ENCODE results near the gene NR4A2.

Gene NR4A2

DNA sequence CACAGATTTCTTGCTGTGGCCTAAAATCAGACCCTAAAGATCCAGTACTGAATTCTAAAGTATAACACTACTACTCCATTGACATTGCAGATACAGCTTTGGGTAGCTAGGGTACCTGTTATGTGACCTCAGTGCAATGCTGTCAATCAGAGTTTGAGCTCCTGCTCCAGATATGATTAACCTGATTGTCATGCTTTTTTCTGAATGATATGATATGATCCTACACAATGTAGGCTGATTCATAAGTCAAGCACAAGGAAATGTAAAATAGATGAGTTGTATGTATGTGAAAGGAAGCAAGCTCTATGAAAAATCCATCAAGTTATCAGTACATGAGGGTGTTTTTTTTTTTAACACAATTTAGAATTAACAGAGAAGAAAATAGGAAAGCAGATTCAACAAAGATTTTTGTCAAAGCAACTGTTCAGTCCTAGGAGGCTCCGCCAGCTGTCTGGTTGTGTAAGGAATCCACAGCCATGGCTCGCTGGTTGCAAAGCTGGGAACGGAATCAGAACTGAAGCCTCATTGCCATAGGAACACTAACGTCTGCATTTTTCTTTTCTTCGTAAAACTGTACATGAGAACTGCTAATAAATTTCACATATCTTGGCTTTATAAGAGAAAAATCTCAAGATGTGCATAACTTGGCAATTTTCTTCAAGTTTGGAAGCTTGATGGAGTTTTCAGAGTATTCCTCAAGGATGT, 52.9 kb downstream of the NR4A2 start:
- no peak overlapping the region for H3K4me3 ChIP-seq (replicated peaks; ENCODE audit: low read depth, low read length)
- TF ChIP-seq, protein P1, sequence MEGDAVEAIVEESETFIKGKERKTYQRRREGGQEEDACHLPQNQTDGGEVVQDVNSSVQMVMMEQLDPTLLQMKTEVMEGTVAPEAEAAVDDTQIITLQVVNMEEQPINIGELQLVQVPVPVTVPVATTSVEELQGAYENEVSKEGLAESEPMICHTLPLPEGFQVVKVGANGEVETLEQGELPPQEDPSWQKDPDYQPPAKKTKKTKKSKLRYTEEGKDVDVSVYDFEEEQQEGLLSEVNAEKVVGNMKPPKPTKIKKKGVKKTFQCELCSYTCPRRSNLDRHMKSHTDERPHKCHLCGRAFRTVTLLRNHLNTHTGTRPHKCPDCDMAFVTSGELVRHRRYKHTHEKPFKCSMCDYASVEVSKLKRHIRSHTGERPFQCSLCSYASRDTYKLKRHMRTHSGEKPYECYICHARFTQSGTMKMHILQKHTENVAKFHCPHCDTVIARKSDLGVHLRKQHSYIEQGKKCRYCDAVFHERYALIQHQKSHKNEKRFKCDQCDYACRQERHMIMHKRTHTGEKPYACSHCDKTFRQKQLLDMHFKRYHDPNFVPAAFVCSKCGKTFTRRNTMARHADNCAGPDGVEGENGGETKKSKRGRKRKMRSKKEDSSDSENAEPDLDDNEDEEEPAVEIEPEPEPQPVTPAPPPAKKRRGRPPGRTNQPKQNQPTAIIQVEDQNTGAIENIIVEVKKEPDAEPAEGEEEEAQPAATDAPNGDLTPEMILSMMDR (IDR thresholded peaks at IDR 0.05; ENCODE audit: low read length, missing control alignments) = no peak
- DNase-seq (ENCODE audit: low read depth) = no peak
